Astrocyte (in vitro differentiated cells and primary cell): ENCODE measurements around the gene BCHE.
A peak's percentile ranks its signal among the peaks of the same experiment; 100 is the strongest.

Source experiments
- CTCF ChIP-seq: IDR thresholded peaks from 2 replicates; pipeline ENCODE4 v1.5.1; 2011; ENCODE audit warnings: low read depth, mild to moderate bottlenecking, inconsistent platforms, low read length, moderate library complexity; ENCODE audit not compliant: insufficient read depth
- EZH2 ChIP-seq: IDR thresholded peaks from 2 replicates; pipeline ENCODE4 v1.6.1; 2012; ENCODE audit warnings: mild to moderate bottlenecking, low read length, inconsistent platforms; ENCODE audit not compliant: insufficient read depth

DNA sequence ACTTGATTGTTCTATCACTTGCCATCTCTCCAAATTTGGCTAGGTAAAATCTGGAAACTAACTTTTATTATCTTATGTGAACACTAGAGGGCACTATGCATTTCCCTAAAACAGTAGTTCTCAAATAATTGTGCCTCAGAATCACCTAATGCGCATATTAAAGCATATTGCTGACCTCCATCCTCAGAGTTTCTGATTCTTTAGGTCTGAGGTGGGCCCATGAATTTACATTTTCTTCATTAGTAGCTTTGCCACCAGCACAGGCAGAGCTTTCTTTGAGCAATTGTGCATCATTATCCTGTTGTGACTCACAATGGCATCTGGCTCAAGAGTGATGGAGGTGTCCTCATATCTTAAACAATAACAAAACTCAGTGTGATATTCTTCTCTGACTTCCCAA lies 17.5 kb upstream of the BCHE start:
- TF ChIP-seq CTCF (peak; percentile 52), EZH2 (no peak)
